Thyroid gland (tissue), 4 donors: ENCODE data around the gene DCST1. TPM values are rescaled to one million over a fixed set of nuclear protein-coding genes. Genes with fewer than 3 reads are reported as not detected.

Source experiments
- DNase-seq, 2 donors: peaks; one replicate each; pipeline ENCODE4 v3.0.0-alpha.2; 2019
- H3K27ac ChIP-seq, 3 donors: fragments of 200-600 bp; sonication (generic); 1 replicate in 2 of 3; 2 replicates in 1 of 3; pipeline ENCODE4 v1.5.1; 2016 to 2019; ENCODE audit warnings: mild to moderate bottlenecking in 1 of 3, moderate library complexity in 1 of 3
- H3K27me3 ChIP-seq: fragments of 200-600 bp; sonication (generic); one replicate; pipeline ENCODE4 v1.5.1; 2019
- H3K36me3 ChIP-seq, 2 donors: fragments of 200-600 bp; sonication (generic); one replicate each; pipeline ENCODE4 v1.5.1; 2016 to 2019
- H3K4me1 ChIP-seq, 2 donors: fragments of 200-600 bp; sonication (generic); one replicate each; pipeline ENCODE4 v1.5.1; 2017 to 2019
- H3K4me3 ChIP-seq, 3 donors: fragments of 200-600 bp; sonication (generic); replicated peaks in 1 of 3; 1 replicate in 2 of 3; 2 replicates in 1 of 3; pipeline ENCODE4 v1.5.1; 2016; ENCODE audit warnings: mild to moderate bottlenecking in 1 of 3
- H3K9me3 ChIP-seq: fragments of 200-600 bp; sonication (generic); one replicate; pipeline ENCODE4 v1.5.1; 2017
- CTCF ChIP-seq, 6 experiments: fragments of 200-600 bp in 3 of 6; fragments of 450-650 bp in 3 of 6; sonication (generic) in 3 of 6; IDR thresholded peaks; one replicate each; pipeline ENCODE4 v1.5.1; 2016 to 2019; ENCODE audit warnings: antibody characterized with exemption in 6 of 6, mild to moderate bottlenecking in 2 of 6, inconsistent platforms in 1 of 6, moderate library complexity in 1 of 6
- POLR2A ChIP-seq, 2 donors: fragments of 450-650 bp; IDR thresholded peaks; one replicate each; pipeline ENCODE4 v1.6.1; 2017; ENCODE audit warnings: antibody characterized with exemption in 2 of 2, mild to moderate bottlenecking in 2 of 2, moderate library complexity in 1 of 2
- WGBS, 2 donors: methylation state at CpG; one replicate each; pipeline ENCODE4 v1.1.5; 2017; 5-methylcytosine and 5-hydroxymethylcytosine counted together
- intact Hi-C: fragments of 100-400 bp; cut with DNase I; formaldehyde crosslinking; loops from one replicate; pipeline ENCODE4 v1.15.1; 2023
- total RNA-seq, 4 donors: library from RNA; depleted of rRNA; stranded (reverse); fragments of >200 nt; gene quantifications; one replicate each; pipeline ENCODE4 v1.2.3, GENCODE V29; 2016

DCST1 gene
- total RNA-seq, 4 donors from 2014 or later: 0.24 TPM; not detected in 3

- 1 to 5% methylated on average over 28 to 34 of the region's 67 CpGs for WGBS, 2 donors
- no peak for DNase-seq
- H3K36me3 ChIP-seq: no peaks in the 10 kb centered on the region
- H3K27ac ChIP-seq: no peak overlapping the region
- no peak for TF ChIP-seq CTCF (IDR thresholded peaks at IDR 0.05)
- no peak for TF ChIP-seq POLR2A (IDR thresholded peaks at IDR 0.05)
- H3K27me3 ChIP-seq: peaks cover 42% of the 10 kb centered on the region
- intact Hi-C loops: loop anchor here (5.0 kb wide), 1 partner anchor 32 kb away; no protein-coding TSS in a partner anchor
- H3K9me3 ChIP-seq: no peaks in the 10 kb centered on the region
- H3K4me3 ChIP-seq: peak overlapping the region in 1 of 3 donors; percentile 18
- H3K4me1 ChIP-seq: peaks cover 39 to 53% of the 10 kb centered on the region in 2 donors
These were observed 46.1 kb downstream of the DCST1 start for GRCh38 chr1:155079487-155080311.

DNA sequence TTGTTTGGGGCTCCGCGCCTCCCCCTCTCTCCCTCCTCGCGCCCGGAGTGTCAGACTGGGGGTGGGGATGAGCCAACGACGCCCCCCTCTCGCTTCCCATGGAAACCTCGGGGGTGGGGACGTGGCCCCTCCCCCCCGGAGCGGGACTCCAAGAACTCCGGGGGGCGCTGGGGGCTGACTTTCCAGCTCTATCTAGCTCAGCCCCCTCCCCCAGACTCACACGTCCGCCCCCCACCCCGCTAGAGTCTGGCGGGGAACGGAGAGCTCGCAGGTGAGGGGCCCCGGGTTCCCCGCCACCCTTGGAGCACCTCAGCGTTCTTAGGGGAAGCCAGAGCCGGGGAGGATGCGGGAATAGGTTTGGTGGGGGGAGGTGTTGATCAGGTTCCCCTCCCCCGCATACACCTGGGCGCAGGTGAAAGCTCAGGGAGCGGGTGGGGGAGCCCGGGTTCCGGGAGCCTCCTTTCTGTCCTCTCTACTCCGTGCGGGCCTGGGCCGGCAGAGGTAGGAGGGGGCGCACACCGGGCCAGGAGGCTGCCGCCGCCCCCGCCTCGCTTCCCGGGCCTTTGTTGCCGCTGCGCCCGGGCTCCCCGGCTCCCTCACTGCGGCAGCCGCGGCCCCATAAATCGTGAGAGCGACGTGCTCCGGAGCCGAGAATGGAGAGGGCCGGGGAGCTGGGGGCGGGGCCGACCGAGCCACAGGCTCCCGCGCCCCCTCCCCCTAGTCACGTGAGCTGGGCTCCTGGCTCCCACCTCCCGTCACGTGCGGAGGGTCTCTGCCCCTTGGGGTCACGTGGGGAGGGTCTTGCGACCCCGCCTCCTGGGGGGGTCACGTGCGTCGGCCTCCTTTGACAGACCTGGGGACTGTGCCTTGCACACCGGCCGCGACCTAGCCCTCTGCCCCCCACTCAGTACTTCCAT is 46.9 kb downstream of the DCST1 start:
- no peaks in the 10 kb centered on the region for H3K9me3 ChIP-seq
- TF ChIP-seq POLR2A (IDR thresholded peaks at IDR 0.05) (no peak), CTCF (IDR thresholded peaks at IDR 0.05) (no peak)
- H3K36me3 ChIP-seq: no peaks in the 10 kb centered on the region
- DNase-seq: no peak
- no peak overlapping the region for H3K27ac ChIP-seq
- H3K27me3 ChIP-seq: peaks cover 42% of the 10 kb centered on the region
- peaks cover 42 to 55% of the 10 kb centered on the region in 2 donors for H3K4me1 ChIP-seq
- intact Hi-C loops: loop anchor here (5.0 kb wide), 1 partner anchor 33 kb away; no protein-coding TSS in a partner anchor
- H3K4me3 ChIP-seq: peak overlapping the region in 1 of 3 donors; percentile 18
- 0 to 2% methylated on average over 15 to 25 of the region's 71 CpGs for WGBS, 2 donors

DNA sequence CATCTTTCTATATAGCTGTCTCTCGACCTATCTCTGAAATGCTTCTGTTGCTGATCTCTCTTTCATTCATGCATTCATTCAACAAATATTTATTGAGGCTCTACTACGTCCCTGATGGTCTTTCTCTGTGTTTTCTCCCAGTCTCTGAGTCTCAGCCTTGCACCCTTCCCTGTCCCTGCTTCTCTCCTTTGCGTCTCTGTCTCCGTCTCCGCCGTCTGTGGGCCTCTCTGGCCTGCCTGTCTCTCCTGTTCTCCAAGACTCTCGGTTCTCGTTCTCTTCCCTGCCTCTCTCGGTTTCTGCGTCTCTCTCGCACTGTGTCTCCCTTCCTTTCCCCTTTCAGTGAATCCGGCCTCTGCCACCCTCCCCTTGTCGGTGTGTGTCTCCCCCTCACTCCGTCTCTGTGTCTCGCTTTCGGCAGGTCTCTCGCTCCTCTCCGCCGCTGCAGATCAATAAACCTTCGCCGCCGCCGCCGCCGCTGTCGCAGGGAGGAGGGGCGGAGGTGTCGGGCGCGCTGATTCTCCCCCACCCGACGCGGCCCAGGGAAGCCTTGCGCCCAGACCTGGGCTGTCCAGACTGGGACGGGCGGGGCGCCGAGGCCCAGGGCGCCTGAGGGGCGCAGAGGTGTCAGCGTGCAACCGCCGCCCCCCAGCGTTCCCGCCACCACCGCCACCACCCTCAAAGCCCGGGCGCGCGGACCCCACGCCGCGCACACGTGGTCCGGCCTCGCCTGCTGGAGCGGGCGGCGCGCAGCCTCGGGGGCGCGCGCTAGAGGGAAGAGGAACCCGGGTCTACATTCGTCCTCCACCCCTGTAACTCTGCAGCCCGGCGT is 48.1 kb downstream of the DCST1 start:
- DNase-seq: no peak
- TF ChIP-seq CTCF (IDR thresholded peaks at IDR 0.05) (no peak), POLR2A (IDR thresholded peaks at IDR 0.05) (no peak)
- H3K27ac ChIP-seq: no peak overlapping the region
- intact Hi-C loops: loop anchor here (5.0 kb wide), 1 partner anchor 34 kb away; no protein-coding TSS in a partner anchor
- H3K9me3 ChIP-seq: no peaks in the 10 kb centered on the region
- 5 to 10% methylated on average over 23 to 33 of the region's 68 CpGs for WGBS, 2 donors
- no peaks in the 10 kb centered on the region for H3K36me3 ChIP-seq
- H3K4me1 ChIP-seq: peaks cover 50 to 66% of the 10 kb centered on the region in 2 donors
- peaks cover 42% of the 10 kb centered on the region for H3K27me3 ChIP-seq
- H3K4me3 ChIP-seq: peak overlapping the region in 1 of 3 donors; percentile 7

DNA sequence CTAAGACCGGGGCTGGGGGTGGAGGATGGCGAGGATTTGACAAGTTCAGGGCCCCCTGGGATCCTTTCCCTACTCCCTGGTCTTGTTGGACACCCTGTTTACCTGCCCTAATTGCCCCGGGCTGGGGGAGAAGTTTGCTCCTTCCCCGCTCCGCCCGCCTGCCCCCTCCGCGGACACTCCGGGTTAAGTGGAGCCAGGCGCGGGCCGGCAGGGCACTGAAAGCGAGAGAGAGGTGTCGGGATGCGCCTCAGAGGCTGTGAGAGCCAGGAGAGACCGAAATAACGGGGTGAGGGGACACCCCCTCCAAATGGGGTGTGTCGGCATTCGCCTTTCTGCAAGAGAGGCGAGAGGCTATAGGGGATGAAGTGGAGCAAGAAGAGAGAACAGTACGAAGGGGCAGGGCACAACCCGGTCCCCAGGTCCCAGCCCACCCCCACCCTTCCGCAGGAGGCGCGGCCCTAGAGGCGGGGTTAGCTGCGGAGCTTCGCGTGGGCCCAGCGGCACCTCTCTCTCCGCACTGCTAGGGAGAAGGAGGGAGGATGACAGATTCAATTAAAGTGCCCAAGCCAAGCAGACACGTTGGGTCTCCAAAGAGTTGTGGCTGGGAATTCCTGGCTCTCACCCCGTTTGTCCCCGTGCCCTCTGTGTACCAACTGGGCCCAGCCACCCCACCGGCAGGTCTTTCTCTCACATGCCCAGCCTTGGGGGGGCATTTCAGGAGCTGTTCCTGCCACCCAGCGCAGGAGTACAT is 48.9 kb downstream of the DCST1 start:
- TF ChIP-seq POLR2A (IDR thresholded peaks at IDR 0.05) (no peak), CTCF (IDR thresholded peaks at IDR 0.05) (no peak)
- intact Hi-C loops: loop anchor here (5.0 kb wide), 1 partner anchor 35 kb away; no protein-coding TSS in a partner anchor
- DNase-seq: no peak
- H3K36me3 ChIP-seq: no peaks in the 10 kb centered on the region
- WGBS, 2 donors: 2 to 3% methylated on average over 34 to 36 of the region's 36 CpGs
- H3K4me1 ChIP-seq: peaks cover 50 to 74% of the 10 kb centered on the region in 2 donors
- peaks cover 42% of the 10 kb centered on the region for H3K27me3 ChIP-seq
- H3K4me3 ChIP-seq: peak overlapping the region in 1 of 3 donors; percentile 7
- no peaks in the 10 kb centered on the region for H3K9me3 ChIP-seq
- H3K27ac ChIP-seq: no peak overlapping the region
